NCI-H2081 treated with DMSO at 0.1 percent for 48 hours (cell line): Measurements from ENCODE around the gene MYO19.
"Not testable (repeated sequence)": the region's sequence is repeated elsewhere in the genome, so short reads cannot be mapped to it uniquely, and the experiment has no call there.

ENCODE experiments used
- DNase-seq: peaks from one replicate; lab custom pipeline; 2025; lab: John Stamatoyannopoulos, UW

MYO19 gene

GRCh38 chr17:36501351-36501750 lies 33.3 kb downstream of the MYO19 start:
- no peak for DNase-seq

DNA sequence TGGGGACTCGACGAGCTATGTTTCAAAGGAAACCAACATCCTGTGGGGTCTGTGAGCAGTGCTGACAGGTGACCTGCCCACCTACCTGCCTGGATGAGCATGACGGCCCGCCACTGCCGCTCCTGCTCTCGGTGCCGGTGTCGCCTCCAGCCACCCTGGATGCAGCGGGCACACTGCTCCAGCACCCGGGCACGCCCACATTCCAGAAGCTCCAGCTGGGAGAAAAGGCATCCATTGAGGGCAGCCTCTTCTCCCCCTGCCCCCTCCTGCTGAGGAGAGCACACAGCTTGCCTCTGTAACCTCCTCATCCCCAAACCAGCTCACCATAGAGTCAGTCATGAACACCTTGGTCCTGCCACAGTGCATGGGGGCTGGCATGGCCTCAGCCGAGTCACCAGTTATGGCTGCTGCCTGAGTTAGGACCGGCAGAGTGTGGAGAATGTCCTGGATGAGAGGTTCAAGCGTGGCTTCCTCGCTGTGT lies 33.9 kb downstream of the MYO19 start:
- no peak for DNase-seq

GRCh38 chr17:36498560-36499300 lies 35.9 kb downstream of the MYO19 start:
- DNase-seq: no peak

DNA sequence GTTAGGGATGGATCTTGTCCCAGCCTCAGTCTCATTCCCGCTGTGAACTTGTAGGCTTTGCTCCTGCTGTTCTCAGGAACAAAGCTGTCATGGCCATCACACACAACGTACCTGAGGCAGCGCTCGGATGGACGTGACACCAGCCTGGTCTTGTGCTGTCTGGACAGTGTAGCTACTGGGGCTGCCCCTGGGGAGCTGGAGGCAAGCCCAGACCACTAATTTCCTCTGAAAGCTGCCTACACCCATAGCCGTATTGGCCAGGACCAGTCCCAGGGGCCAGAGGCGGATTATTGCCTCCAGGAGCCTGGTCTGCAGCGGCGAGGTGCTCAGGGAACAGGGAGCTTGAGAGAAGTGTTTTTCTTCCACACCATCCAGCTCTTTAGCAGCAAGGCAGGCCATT lies 36.5 kb downstream of the MYO19 start:
- no peak for DNase-seq

- no peak for DNase-seq
These were observed 38.5 kb downstream of the MYO19 start for GRCh38 chr17:36496018-36496789.

- DNase-seq: no peak
These were observed 39.5 kb downstream of the MYO19 start for GRCh38 chr17:36495076-36495578.

GRCh38 chr17:36494674-36495073 lies 40.0 kb downstream of the MYO19 start:
- no peak for DNase-seq

- no peak for DNase-seq
These were observed 40.7 kb downstream of the MYO19 start for GRCh38 chr17:36493956-36494355.

- peak; percentile 92 for DNase-seq
These were observed 48.2 kb downstream of the MYO19 start, which contains the start of gene ZNHIT3 for GRCh38 chr17:36486204-36487194. Gene ZNHIT3, plus strand, starts transcription at chr17:36486681. Its CDS starts 19 bp downstream, at chr17:36486700.

DNA sequence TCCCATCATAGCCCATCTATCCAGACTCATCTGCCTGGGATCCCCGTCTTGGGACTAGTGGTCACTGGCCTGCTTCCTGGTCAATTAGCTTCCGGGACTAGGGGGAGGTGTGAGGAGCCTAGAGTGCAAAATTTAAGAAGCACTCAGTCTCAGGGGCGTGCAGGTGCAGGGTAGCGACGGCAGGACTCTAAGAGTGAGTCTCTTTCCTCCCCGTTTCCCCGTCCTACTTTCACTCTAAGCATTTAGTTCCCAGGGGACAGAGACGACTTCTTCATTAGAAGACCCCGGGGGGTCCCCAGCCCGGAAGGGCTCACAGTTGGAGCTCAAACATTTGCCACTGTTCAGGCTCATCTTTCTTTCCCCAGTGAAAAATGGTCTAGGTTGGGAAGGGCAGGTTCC lies 48.9 kb downstream of the MYO19 start:
- DNase-seq: no peak

- DNase-seq: no peak
These were observed 49.6 kb downstream of the MYO19 start for GRCh38 chr17:36485027-36485426.

DNA sequence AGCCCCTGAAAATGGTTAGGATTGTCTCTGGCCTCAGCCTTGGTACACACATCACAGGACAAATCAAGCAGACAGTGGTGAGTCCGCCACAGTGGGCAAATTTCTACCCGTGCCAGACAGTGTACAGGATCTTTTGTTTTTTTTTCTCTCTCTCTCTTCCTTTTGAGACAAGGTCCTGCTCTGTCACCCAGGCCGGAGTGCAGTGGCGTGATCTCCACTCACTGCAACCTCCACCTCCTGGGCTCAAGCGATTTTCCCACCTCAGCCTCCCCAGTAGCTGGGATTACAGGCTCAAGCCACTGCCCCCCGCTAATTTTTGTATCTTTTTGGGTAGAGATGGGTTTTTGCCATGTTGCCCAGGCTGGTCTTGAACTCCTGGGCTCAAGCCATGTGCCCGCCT lies 50.6 kb downstream of the MYO19 start:
- not testable (repeated sequence) for DNase-seq

DNA sequence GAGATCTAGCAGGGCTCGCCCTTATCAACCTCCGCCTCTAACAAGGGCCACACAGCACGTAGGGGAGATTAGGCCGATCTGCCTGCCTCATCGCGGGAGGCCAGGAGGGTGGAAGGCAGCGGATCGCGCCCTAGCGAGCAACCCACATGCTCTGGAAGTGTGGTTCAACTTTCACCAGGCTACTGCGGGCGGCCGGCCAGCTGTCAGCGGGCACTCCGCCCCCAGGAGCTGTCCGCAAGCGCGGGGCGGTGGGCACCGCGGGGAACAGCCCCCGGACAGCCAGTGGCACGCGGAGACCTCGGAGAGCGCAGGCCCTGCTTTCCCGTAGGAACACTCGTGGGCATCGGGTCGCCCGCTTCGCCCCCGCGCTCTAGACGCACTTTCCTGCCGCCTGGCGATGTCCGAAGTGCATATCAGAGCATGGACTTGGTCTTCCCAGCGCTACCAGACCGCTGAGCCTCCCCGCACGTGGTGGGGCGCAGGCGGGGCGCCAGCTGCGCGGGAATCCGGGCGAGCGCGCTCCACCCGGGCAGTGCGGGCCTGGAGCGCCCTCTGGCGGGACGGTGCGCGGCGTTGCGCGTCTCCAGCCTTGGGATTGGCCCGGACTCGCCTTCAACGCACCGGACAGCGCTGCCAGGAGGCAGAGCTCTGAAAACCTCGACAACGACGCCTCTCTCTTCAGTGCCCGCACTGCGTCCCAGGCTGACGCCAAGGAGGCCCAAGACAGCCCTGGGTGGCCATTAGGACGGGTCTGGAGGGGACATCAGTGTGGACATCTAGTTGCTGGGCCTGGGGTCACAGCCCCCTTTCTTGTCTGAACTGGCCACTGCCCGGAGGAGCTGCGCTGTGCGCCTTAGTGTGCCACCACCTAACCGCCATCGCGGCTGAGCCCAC lies 51.8 kb downstream of the MYO19 start:
- DNase-seq: no peak

DNA sequence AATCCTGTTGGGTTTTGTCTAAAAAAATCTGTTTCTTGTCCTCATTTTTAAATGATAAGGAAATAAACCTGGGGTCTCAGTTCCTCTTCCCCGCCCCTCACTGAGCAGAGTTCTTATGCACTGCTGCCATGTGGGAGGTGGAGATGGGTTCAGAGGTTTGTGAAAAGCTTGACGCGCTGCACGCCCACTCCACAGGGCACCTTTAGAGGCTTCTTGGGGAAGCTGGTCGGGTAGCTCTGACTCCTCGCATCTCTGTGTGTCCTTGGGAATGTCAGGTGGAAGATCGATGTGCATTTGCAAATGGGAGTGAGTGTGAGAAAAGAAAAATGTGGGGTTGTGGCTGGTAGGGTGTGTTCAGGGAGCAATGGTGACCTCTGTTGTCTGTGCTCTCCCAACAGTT lies 52.8 kb downstream of the MYO19 start:
- no peak for DNase-seq

GRCh38 chr17:36475346-36475970 lies 59.2 kb downstream of the MYO19 start:
- DNase-seq: no peak

- DNase-seq: no peak
These were observed 60.1 kb downstream of the MYO19 start for GRCh38 chr17:36474571-36474970.

GRCh38 chr17:36470499-36470898 lies 64.2 kb downstream of the MYO19 start:
- DNase-seq: no peak

DNA sequence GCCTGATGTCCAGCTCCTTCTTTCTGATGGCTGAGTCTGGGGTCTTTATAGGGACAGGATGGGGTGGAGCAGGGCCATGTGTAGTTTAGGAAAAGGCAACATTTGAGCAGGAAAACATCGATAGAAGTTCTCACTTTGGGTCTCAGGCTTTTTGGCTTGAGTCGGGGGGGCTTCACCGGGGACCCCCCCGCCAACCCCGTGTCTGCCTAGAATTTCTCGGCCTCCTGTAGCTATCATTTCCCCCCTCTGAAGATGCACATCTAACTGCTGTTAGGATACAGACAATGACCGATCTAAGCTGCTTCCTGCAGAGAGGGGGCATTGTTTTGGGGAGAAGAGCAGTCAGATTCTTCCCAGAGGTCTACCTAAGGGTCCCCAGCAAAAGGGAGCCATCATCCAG lies 64.9 kb downstream of the MYO19 start:
- DNase-seq: no peak

GRCh38 chr17:36468903-36469635 lies 65.6 kb downstream of the MYO19 start:
- no peak for DNase-seq

- no peak for DNase-seq
These were observed 69.9 kb downstream of the MYO19 start for GRCh38 chr17:36464765-36465088.
